Activated T-helper 2 cell treated with anti-CD3 and anti-CD28 coated beads, Interferon-gamma antibody, Interleukin-2, Interleukin-4, amounts not matched to agents 10 μg/mL and 5 μg/mL and 100 μg/mL, durations not matched to agents 14 hours and 24 hours and 36 hours (primary cell): ENCODE measurements around the gene CHID1. TPM values are rescaled to one million over a fixed set of nuclear protein-coding genes. Genes with fewer than 3 reads are reported as not detected.

Experiments used
- DNase-seq: peaks from one replicate; pipeline ENCODE4 v3.0.0; 2021; ENCODE audit warnings: low spot score
- H3K27ac Mint-ChIP-seq: one replicate; pipeline ENCODE4 v1.8.0; 2021; ENCODE audit warnings: mixed read lengths
- H3K27me3 Mint-ChIP-seq: one replicate; pipeline ENCODE4 v1.8.0; 2021; ENCODE audit warnings: low read depth, mixed read lengths
- H3K36me3 Mint-ChIP-seq: one replicate; pipeline ENCODE4 v1.8.0; 2021; ENCODE audit warnings: low read depth, mixed read lengths
- H3K4me1 Mint-ChIP-seq: one replicate; pipeline ENCODE4 v1.8.0; 2021; ENCODE audit warnings: low read depth, mixed read lengths
- H3K4me3 Mint-ChIP-seq: one replicate; pipeline ENCODE4 v1.8.0; 2021; ENCODE audit warnings: low read depth, mild to moderate bottlenecking, moderate library complexity, mixed read lengths
- H3K9me3 Mint-ChIP-seq: one replicate; pipeline ENCODE4 v1.8.0; 2021; ENCODE audit warnings: mixed read lengths
- intact Hi-C: fragments of 100-400 bp; cut with micrococcal nuclease; formaldehyde crosslinking; loops from one replicate; pipeline ENCODE4 v1.15.1; 2023
- total RNA-seq: library from RNA; stranded (reverse); gene quantifications from 2 replicates; pipeline ENCODE4 v1.2.3, GENCODE V29; 2022

CHID1 gene
- total RNA-seq, 1 donor from 2014 or later = 89.0 TPM

DNA sequence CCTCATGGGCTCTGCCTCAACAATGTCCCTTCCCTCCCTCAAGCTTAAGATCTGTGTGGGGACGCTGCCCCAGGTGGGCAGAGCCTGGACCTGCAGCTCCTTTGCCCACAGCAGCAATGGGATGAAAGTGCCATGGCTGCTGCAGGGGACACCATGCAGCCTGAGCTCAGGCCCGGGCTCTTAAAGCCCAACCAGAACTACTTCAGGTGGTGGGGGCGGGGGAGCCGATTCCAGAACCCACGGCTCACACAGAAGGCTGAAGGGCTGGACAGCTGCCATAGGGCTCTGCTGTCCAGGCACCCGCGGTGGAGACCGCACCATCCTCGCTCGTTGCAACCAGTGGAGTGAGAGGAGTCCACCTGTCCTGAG, 12.5 kb downstream of the CHID1 start:
- intact Hi-C loops = no loop called here
- no peak for DNase-seq
- H3K27me3 Mint-ChIP-seq = no peaks in the 10 kb centered on the region
- H3K4me3 Mint-ChIP-seq = no peak overlapping the region
- H3K27ac Mint-ChIP-seq = no peak overlapping the region
- H3K36me3 Mint-ChIP-seq = peaks cover 19% of the 10 kb centered on the region
- H3K4me1 Mint-ChIP-seq = no peaks in the 10 kb centered on the region
- no peaks in the 10 kb centered on the region for H3K9me3 Mint-ChIP-seq

DNA sequence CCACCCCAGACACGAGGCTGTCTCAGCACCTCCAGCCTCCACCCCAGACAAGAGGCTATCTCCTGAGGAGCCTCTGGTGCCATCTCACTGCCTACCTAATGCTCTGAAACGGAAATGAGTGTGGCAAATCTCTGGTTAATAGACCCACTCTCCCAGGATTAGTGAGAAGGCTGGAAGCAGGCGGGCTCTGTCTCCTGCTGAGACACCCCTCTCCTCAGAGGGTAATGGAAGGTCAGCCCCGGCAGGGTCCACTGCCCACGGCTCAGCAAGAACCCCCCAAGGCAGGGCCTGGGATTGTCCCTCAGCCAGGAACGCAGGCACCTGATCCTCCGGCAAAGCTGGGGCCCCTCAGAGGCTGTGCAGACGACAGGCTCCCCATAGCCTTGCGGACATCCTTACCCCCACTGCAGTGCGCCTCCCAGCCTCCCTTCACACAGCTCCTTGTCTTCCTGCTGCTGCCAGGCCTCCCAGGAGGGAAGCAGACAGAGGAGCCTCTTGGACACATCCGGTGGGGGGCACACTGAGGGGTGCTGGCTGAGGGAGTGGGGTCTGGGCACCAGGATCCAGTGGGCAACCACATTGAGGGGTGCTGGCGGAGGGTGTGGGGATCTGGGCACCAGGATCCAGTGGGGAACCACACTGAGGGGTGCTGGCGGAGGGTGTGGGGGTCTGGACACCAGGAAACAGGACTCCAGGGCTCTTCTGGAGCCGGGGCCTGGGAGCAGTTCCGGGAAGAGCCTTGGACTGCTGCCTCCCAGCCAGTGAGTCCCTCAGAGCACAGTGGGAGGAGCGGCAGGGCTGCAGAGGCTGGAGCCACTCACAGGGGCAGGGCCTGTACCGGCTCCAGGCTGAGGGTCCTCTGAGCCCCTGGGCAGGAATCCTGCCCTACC, 13.1 kb downstream of the CHID1 start:
- intact Hi-C loops = no loop called here
- no peak overlapping the region for H3K27ac Mint-ChIP-seq
- no peak for DNase-seq
- H3K9me3 Mint-ChIP-seq = no peaks in the 10 kb centered on the region
- peaks cover 13% of the 10 kb centered on the region for H3K36me3 Mint-ChIP-seq
- no peaks in the 10 kb centered on the region for H3K4me1 Mint-ChIP-seq
- no peaks in the 10 kb centered on the region for H3K27me3 Mint-ChIP-seq
- H3K4me3 Mint-ChIP-seq = no peak overlapping the region

DNA sequence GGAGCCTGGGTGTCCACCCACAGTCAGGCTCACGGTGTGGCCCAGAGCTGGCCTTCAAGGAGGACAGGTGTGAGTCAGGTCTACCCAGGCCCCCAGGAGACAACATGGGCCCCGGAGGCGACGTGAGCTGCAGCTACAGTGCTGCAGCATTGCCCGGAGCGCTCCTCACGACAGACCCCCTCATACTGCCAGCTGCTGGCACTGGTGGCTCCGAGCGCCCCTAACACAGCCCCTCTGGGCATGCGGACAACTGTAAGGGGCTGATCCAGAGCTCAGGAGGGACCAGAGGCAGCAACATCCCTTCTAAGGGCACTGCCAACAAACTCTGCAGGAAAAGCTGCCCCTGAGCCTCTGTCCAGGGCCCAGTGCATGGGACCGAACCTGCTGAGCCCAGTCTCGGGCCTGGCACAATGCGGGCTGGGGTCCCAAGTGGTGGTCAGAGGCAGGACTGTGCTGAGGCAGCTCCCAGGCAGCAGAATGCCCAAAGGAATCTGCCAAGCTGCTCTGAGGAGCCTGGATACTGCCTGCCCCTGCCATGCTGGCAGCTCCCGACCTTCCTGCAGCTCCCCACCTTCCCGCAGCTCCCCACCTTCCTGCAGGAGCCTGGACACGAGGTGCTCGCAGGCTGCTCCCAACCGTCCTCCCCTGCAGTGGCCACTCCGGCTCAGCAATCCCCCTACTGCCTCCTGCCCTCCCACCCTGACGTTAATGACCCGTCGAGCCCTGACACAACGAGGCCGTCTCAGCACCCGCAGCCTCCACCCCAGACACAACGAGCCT, 15.1 kb downstream of the CHID1 start:
- H3K9me3 Mint-ChIP-seq = no peaks in the 10 kb centered on the region
- no peaks in the 10 kb centered on the region for H3K27me3 Mint-ChIP-seq
- no peak overlapping the region for H3K27ac Mint-ChIP-seq
- peaks cover 6% of the 10 kb centered on the region for H3K36me3 Mint-ChIP-seq
- H3K4me1 Mint-ChIP-seq = no peaks in the 10 kb centered on the region
- no peak overlapping the region for H3K4me3 Mint-ChIP-seq
- intact Hi-C loops = no loop called here
- DNase-seq = no peak

DNA sequence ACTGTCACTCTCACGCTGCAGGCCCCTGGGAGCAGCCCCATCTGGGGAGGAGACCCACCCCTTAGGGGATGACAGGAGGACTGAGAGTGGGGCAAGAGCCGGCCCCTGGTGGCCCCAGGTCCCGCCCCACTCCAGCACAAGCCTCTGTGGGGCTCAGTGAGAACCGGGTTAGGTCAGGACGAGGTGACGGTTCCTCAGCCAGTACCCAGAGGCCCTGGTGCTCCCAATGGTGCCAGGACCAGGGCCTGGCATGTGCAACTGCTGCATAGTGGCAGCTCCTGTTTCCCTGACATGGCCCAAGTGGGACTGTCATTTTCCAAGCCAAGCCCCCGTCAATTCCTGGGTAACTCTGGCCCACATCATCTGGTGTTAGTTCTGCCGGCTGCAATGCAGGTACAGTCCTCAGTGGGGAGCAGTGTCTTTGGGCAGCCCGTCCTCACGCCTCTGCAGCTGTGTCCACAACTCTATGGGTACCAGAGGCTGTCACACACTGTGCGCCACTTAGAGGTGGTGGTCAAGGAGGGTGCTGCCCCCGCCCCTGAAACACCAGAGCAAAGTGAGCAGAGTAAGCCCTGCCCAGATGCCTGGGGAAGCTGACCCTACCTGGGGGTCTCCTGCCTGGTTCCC, 15.9 kb downstream of the CHID1 start:
- intact Hi-C loops = no loop called here
- Mint-ChIP-seq H3K27ac (no peak overlapping the region), H3K4me3 (no peak overlapping the region), H3K27me3 (no peaks in the 10 kb centered on the region), H3K9me3 (no peaks in the 10 kb centered on the region), H3K4me1 (no peaks in the 10 kb centered on the region), H3K36me3 (peaks cover 3% of the 10 kb centered on the region)
- DNase-seq = no peak

DNA sequence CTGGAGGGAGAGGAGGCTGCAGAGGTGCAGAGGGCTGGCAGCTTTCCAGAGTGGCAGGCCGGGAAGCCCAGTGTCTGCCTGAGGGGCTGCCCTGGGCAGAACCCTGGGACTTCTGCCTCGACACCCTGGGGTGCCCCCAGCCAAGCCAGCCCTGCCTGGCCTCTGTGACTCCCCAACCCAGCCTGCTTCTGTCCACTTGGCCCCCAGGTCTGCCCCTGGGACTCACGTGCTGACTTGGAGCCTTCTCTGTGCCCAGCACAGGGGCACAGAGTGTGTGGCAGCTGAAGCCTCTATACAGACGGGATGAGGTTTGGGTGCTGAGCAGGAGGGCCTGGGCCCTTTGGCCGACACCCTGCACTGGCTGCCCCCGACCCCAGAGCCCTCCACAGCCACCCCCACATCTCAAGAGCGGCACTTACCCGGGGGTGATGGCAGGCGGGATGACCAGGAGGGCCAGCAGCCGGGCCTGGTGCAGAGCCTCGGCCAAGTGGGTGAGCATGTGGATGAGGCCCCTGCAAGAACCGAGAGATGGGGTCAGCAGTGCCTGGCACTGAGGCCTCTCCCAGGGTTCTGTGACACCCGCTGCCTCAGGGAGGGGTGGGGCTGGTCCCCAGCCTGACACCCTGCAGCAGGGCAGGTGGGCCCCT, 17.5 kb downstream of the CHID1 start:
- no peak for DNase-seq
- intact Hi-C loops = no loop called here
- Mint-ChIP-seq H3K27ac (no peak overlapping the region), H3K4me1 (no peaks in the 10 kb centered on the region), H3K27me3 (no peaks in the 10 kb centered on the region), H3K36me3 (no peaks in the 10 kb centered on the region), H3K9me3 (no peaks in the 10 kb centered on the region), H3K4me3 (no peak overlapping the region)

DNA sequence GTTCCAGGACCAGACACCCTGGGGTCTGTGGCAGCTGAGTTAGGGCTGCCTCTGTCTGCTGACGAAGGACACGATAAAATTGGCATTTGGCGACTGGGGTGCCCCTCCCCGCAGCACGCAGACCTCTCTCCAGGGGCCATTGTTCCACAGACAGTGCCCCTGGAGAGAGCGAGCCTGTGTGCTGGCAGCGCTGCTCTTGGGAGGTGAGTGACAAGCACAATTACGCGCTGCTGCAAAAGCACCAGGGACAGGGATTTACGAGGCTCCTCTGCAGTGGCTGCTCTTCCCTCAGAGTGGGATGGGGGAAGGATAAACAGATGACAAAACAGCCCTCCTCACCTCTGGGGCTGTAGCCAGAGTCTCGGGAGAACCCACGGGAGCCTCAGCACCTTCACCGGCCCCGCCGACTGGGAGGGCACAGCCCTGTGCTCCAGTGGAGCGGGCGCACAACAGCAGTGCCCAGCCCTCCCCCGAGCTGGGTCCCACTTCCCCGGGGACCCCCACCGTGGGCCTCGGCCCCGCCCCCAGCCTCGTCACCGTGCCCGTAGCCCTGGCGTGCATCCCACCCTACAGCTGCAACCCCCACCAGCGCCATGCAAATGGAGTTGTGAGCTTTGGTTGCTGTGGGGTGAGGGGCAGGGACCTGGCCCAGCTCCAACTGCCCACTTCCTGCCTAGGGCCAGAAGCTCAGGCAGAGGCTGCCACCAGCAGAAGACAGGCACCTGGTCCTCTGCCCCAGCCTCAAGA, 19.6 kb downstream of the CHID1 start:
- H3K9me3 Mint-ChIP-seq = no peaks in the 10 kb centered on the region
- H3K4me1 Mint-ChIP-seq = no peaks in the 10 kb centered on the region
- H3K36me3 Mint-ChIP-seq = peaks cover 10% of the 10 kb centered on the region
- DNase-seq = no peak
- H3K4me3 Mint-ChIP-seq = no peak overlapping the region
- H3K27me3 Mint-ChIP-seq = no peaks in the 10 kb centered on the region
- intact Hi-C loops = no loop called here
- no peak overlapping the region for H3K27ac Mint-ChIP-seq

DNA sequence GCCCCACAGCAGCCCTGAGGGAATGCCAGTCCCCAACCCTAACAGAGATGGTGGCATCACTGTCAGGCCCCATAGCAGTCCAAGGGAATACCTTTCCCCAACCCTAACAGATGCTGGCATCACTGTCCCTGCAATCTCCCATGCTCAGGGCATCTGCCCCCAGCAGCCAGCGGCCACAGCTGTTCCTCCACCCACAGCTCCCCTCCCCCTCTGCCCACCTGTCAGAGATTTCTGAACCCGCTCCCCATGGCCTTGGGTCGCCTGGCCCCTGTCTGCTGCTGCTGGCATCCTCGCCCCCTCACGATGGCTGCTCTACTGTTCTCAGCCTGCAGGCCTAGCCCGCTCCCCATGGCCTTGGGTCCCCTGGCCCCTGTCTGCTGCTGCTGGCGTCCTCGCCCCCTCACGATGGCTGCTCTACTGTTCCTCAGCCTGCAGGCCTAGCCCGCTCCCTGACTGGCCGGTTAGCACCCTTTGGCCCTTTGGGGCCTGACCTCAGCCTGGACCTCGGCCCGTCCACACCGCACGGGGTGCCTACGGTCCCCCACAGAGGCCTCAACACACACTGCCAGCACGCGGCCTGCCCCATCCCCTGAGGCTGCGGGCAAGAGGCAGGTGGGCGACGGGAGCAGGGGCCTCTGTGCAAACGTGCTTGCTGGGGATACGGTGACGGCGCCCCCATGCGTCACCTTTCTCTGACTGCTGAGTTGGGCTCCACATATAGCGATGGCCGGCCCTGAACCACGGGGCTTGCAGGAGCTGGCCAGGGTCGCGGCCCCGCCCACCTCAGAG, 20.7 kb downstream of the CHID1 start:
- Mint-ChIP-seq H3K9me3 (no peaks in the 10 kb centered on the region), H3K4me1 (no peaks in the 10 kb centered on the region), H3K4me3 (no peak overlapping the region), H3K36me3 (peaks cover 10% of the 10 kb centered on the region), H3K27ac (no peak overlapping the region), H3K27me3 (no peaks in the 10 kb centered on the region)
- DNase-seq = no peak
- intact Hi-C loops = no loop called here

DNA sequence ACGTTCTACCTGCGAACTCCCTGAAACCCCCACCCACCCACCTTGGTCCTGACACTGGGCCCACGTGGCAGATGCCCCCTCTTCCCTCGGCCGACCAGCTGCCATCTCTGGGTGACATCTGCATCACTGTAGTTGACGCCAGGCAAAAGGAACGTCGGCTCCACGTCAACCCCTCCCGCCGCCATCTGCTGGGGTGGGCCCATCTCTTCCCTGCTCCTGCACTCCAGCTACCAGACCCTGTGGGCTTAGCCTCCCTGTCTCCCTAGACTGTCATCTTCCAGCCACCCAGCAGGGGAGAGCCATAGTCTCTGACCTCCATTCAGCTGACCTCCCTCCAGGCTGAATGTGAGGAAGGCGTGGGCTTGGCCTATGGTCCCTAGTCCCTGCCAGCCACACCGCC, 21.4 kb downstream of the CHID1 start:
- H3K27me3 Mint-ChIP-seq = no peaks in the 10 kb centered on the region
- peaks cover 10% of the 10 kb centered on the region for H3K36me3 Mint-ChIP-seq
- no peaks in the 10 kb centered on the region for H3K9me3 Mint-ChIP-seq
- H3K27ac Mint-ChIP-seq = no peak overlapping the region
- intact Hi-C loops = no loop called here
- no peak for DNase-seq
- no peaks in the 10 kb centered on the region for H3K4me1 Mint-ChIP-seq
- H3K4me3 Mint-ChIP-seq = no peak overlapping the region

DNA sequence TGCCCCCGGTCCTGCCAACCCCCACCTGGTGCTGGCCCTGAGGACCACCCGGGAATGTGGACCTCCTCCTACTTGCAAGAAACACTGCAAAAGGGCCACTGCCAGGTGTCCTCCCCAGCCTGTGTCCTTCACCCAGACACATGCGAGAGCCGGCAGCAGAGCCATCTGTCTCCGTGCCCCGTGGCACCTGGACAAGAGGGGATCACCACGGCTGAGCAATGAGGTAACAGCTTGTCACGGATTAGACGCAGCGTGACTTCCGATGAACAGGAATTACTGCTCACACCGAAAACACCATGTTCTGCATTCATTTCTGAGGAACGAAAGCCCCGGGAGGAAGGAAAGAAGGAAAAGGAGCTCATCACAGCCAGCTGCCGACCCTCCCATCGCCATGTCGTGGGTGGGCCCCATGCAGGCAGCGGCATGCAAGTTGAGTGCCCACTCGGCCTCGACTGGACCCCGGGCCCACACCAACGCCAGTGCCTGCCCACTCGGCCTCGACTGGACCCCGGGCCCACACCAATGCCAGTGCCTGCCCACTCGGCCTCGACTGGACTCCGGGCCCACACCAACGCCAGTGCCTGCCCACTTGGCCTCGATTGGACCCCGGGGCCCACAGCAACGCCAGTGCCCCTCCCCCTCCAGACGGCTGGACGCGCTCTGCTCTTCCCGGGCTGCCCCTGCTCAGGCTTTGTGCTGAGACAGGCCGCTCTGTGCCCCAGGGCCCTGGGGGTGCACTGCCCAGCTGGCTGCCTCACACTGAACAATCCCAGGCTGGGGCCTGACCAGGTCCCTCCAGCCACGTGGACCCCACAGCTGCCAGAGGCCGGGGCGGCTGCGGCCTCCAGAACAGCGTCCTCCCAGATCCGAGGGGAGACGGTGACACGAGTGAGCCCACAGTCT, 22.0 kb downstream of the CHID1 start:
- peaks cover 10% of the 10 kb centered on the region for H3K36me3 Mint-ChIP-seq
- H3K27me3 Mint-ChIP-seq = no peaks in the 10 kb centered on the region
- intact Hi-C loops = no loop called here
- H3K4me1 Mint-ChIP-seq = no peaks in the 10 kb centered on the region
- no peak overlapping the region for H3K27ac Mint-ChIP-seq
- no peak for DNase-seq
- H3K4me3 Mint-ChIP-seq = no peak overlapping the region
- H3K9me3 Mint-ChIP-seq = no peaks in the 10 kb centered on the region

DNA sequence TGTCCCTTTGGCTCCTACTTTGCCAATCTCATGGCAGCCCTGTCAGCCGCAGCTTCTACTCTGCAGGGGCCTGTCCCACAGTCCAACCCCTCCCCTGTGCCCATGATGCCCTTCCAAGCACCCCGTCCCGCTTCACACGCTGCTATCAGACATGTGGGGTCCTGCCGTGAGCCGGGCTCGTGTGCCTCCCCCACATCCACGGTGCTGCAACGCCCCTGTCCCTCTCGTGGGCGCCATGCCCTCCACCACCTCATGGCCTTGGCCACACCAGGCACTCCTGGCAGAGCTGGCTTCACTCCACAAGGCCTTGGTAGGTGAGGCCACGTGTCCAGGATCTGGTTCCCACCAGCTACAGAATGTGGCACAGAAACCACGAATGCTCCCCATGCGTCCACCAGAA, 23.0 kb downstream of the CHID1 start:
- no peaks in the 10 kb centered on the region for H3K4me1 Mint-ChIP-seq
- intact Hi-C loops = no loop called here
- H3K36me3 Mint-ChIP-seq = peaks cover 11% of the 10 kb centered on the region
- no peak overlapping the region for H3K4me3 Mint-ChIP-seq
- H3K9me3 Mint-ChIP-seq = no peaks in the 10 kb centered on the region
- H3K27me3 Mint-ChIP-seq = no peaks in the 10 kb centered on the region
- DNase-seq = no peak
- H3K27ac Mint-ChIP-seq = no peak overlapping the region

DNA sequence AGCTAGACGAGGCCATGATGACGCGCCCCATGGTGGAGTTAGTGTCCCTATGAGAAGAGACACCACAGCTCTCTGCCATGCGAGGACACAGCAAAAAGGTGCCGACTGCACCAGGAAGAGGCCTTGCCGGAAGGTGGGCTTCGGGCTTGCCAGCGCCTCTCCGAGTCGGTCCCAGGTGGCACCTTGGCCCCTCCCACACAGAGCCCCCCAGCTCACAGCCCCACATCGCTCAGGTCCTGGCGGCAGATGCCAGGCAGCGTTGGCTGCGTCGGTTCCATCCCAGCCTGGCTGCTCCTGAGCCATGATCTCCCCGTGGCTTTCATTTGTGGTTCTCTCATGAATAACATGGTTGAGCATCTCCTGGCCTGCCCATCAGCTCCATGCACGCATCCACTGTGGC, 24.0 kb downstream of the CHID1 start:
- Mint-ChIP-seq H3K36me3 (peaks cover 17% of the 10 kb centered on the region), H3K27me3 (no peaks in the 10 kb centered on the region), H3K27ac (no peak overlapping the region), H3K4me3 (no peak overlapping the region), H3K4me1 (no peaks in the 10 kb centered on the region), H3K9me3 (no peaks in the 10 kb centered on the region)
- intact Hi-C loops = no loop called here
- no peak for DNase-seq
